Large intestine (tissue), 3 donors: Measurements from ENCODE around the gene HACE1. TPM values are rescaled to one million over a fixed set of nuclear protein-coding genes. Genes with fewer than 3 reads are reported as not detected.
"Not testable (repeated sequence)": the region's sequence is repeated elsewhere in the genome, so short reads cannot be mapped to it uniquely, and the experiment has no call there.

Experiments
- DNase-seq, 2 donors: peaks; one replicate each; pipeline versions ENCODE4 v3.0.0 to v3.0.0-alpha.2; 2013
- H3K27ac ChIP-seq: one replicate; pipeline ENCODE4 v1.5.1; 2013; ENCODE audit warnings: low read length
- H3K27me3 ChIP-seq: 2 replicates; pipeline ENCODE4 v1.6.1; 2013; ENCODE audit warnings: low read length; ENCODE audit not compliant: control insufficient read depth, insufficient read depth
- H3K36me3 ChIP-seq: 2 replicates; pipeline ENCODE4 v1.6.1; 2013; ENCODE audit warnings: low read length; ENCODE audit not compliant: control insufficient read depth, insufficient read depth
- H3K4me1 ChIP-seq: one replicate; pipeline ENCODE4 v1.6.1; 2013; ENCODE audit warnings: low read length; ENCODE audit not compliant: control insufficient read depth, insufficient read depth
- H3K4me3 ChIP-seq: one replicate; pipeline ENCODE4 v1.5.1; 2013; ENCODE audit warnings: low read length
- H3K9me3 ChIP-seq: one replicate; pipeline ENCODE4 v1.6.1; 2013; ENCODE audit warnings: mild to moderate bottlenecking, low read depth, low read length, moderate library complexity; ENCODE audit not compliant: control insufficient read depth
- WGBS: methylation state at CpG from one replicate; pipeline ENCODE4 v1.1.5; 2013; ENCODE audit warnings: low lambda C conversion rate; ENCODE audit not compliant: insufficient coverage; 5-methylcytosine and 5-hydroxymethylcytosine counted together
- polyA plus RNA-seq: library from polyadenylated mRNA; unstranded; fragments of 120-200 nt; gene quantifications from one replicate; pipeline ENCODE4 v1.2.1, GENCODE V29; 2013

Gene HACE1
- polyA plus RNA-seq, 1 donor = 10.5 TPM

- H3K27ac ChIP-seq = no peak overlapping the region
- 71% methylated on average over 1 of the region's 12 CpGs for WGBS
Observed at GRCh38 chr6:104884867-104885517, 25.3 kb upstream of the HACE1 start.

GRCh38 chr6:104881964-104882668 is 22.4 kb upstream of the HACE1 start:
- no peaks in the 10 kb centered on the region for H3K9me3 ChIP-seq
- no peaks in the 10 kb centered on the region for H3K36me3 ChIP-seq
- no peak for DNase-seq
- WGBS = 83% methylated on average over 1 of the region's 3 CpGs
- no peak overlapping the region for H3K4me3 ChIP-seq
- no peaks in the 10 kb centered on the region for H3K4me1 ChIP-seq
- no peak overlapping the region for H3K27ac ChIP-seq
- peaks cover 9% of the 10 kb centered on the region for H3K27me3 ChIP-seq

More at GRCh38 chr6:104884867-104885517, 25.3 kb upstream of the HACE1 start:
- DNase-seq = no peak
- Histone ChIP-seq H3K4me1 (no peaks in the 10 kb centered on the region), H3K4me3 (no peak overlapping the region), H3K9me3 (peaks cover 6% of the 10 kb centered on the region), H3K27me3 (peaks cover 9% of the 10 kb centered on the region), H3K36me3 (no peaks in the 10 kb centered on the region)

- 63% methylated on average over 2 of the region's 3 CpGs for WGBS
- H3K4me3 ChIP-seq = no peak overlapping the region
- H3K36me3 ChIP-seq = no peaks in the 10 kb centered on the region
- H3K27me3 ChIP-seq = no peaks in the 10 kb centered on the region
- DNase-seq = no peak
- H3K4me1 ChIP-seq = no peaks in the 10 kb centered on the region
- no peaks in the 10 kb centered on the region for H3K9me3 ChIP-seq
- H3K27ac ChIP-seq = no peak overlapping the region
Observed at GRCh38 chr6:104862456-104862855, 2.7 kb upstream of the HACE1 start.

- DNase-seq = no peak
- H3K4me3 ChIP-seq = peak overlapping the region; percentile 77
- no peak overlapping the region for H3K27ac ChIP-seq
- H3K9me3 ChIP-seq = no peaks in the 10 kb centered on the region
- 70% methylated on average over 2 of the region's 2 CpGs for WGBS
- H3K4me1 ChIP-seq = no peaks in the 10 kb centered on the region
- H3K36me3 ChIP-seq = no peaks in the 10 kb centered on the region
- no peaks in the 10 kb centered on the region for H3K27me3 ChIP-seq
Observed at GRCh38 chr6:104860221-104860620, 502 bp upstream of the HACE1 start.

GRCh38 chr6:104858642-104859041 is 1.1 kb downstream of the HACE1 start:
- H3K9me3 ChIP-seq = no peaks in the 10 kb centered on the region
- no peaks in the 10 kb centered on the region for H3K27me3 ChIP-seq
- no peaks in the 10 kb centered on the region for H3K36me3 ChIP-seq
- peak in 1 of 2 donors; percentile 8 for DNase-seq
- H3K4me1 ChIP-seq = no peaks in the 10 kb centered on the region
- H3K27ac ChIP-seq = no peak overlapping the region
- H3K4me3 ChIP-seq = peak overlapping the region; percentile 77
- no CpG with 5 or more reads among the region's 3 CpGs for WGBS

- WGBS = 100% methylated on average over 1 of the region's 2 CpGs
Observed at GRCh38 chr6:104855507-104855906, 4.2 kb downstream of the HACE1 start.

GRCh38 chr6:104847721-104848120 is 12.0 kb downstream of the HACE1 start:
- H3K9me3 ChIP-seq, H3K36me3 ChIP-seq, DNase-seq, H3K4me3 ChIP-seq, H3K27me3 ChIP-seq, H3K27ac ChIP-seq, H3K4me1 ChIP-seq: not testable (repeated sequence)
- WGBS = 67% methylated on average over 3 of the region's 8 CpGs

More at GRCh38 chr6:104855507-104855906, 4.2 kb downstream of the HACE1 start:
- DNase-seq = no peak
- Histone ChIP-seq H3K4me3 (no peak overlapping the region), H3K4me1 (no peaks in the 10 kb centered on the region), H3K36me3 (no peaks in the 10 kb centered on the region), H3K27ac (no peak overlapping the region), H3K9me3 (no peaks in the 10 kb centered on the region), H3K27me3 (no peaks in the 10 kb centered on the region)

GRCh38 chr6:104843229-104843628 is 16.5 kb downstream of the HACE1 start:
- Histone ChIP-seq H3K4me3 (no peak overlapping the region), H3K4me1 (no peaks in the 10 kb centered on the region), H3K27me3 (no peaks in the 10 kb centered on the region), H3K36me3 (peaks cover 2% of the 10 kb centered on the region), H3K9me3 (no peaks in the 10 kb centered on the region), H3K27ac (no peak overlapping the region)
- 100% methylated on average over 1 of the region's 2 CpGs for WGBS
- DNase-seq = no peak

GRCh38 chr6:104837158-104837557 is 22.6 kb downstream of the HACE1 start:
- Histone ChIP-seq H3K4me1 (no peaks in the 10 kb centered on the region), H3K9me3 (no peaks in the 10 kb centered on the region), H3K4me3 (no peak overlapping the region), H3K36me3 (peaks cover 15% of the 10 kb centered on the region), H3K27me3 (no peaks in the 10 kb centered on the region), H3K27ac (no peak overlapping the region)
- WGBS = 80% methylated on average over 1 of the region's 1 CpG
- DNase-seq = no peak

- H3K4me3 ChIP-seq, DNase-seq, H3K27ac ChIP-seq, H3K27me3 ChIP-seq, H3K4me1 ChIP-seq, H3K9me3 ChIP-seq: not testable (repeated sequence)
- H3K36me3 ChIP-seq = peaks cover 15% of the 10 kb centered on the region
- 100% methylated on average over 1 of the region's 5 CpGs for WGBS
Observed at GRCh38 chr6:104836479-104837020, 23.2 kb downstream of the HACE1 start.
